Right kidney (tissue), 1 donor: ENCODE results near the gene CALML6.

Source experiments
- DNase-seq: peaks from one replicate; pipeline ENCODE4 v3.0.0-alpha.2; 2016

Gene CALML6

GRCh38 chr1:1892079-1892762 lies 22.8 kb upstream of the CALML6 start:
- DNase-seq: no peak

GRCh38 chr1:1892763-1893120 lies 22.3 kb upstream of the CALML6 start:
- no peak for DNase-seq

GRCh38 chr1:1893291-1893985 lies 21.6 kb upstream of the CALML6 start:
- DNase-seq: no peak

- DNase-seq: no peak
Measured at GRCh38 chr1:1893997-1894353, 21.1 kb upstream of the CALML6 start.

- DNase-seq: no peak
Measured at GRCh38 chr1:1894354-1895059, 20.6 kb upstream of the CALML6 start.

GRCh38 chr1:1895060-1895418 lies 20.0 kb upstream of the CALML6 start:
- no peak for DNase-seq

- DNase-seq: no peak
Measured at GRCh38 chr1:1895456-1896336, 19.4 kb upstream of the CALML6 start.

- DNase-seq: no peak
Measured at GRCh38 chr1:1898246-1898933, 16.7 kb upstream of the CALML6 start.

- no peak for DNase-seq
Measured at GRCh38 chr1:1899266-1899966, 15.6 kb upstream of the CALML6 start.

GRCh38 chr1:1899967-1900327 lies 15.1 kb upstream of the CALML6 start:
- DNase-seq: no peak

GRCh38 chr1:1900883-1901640 lies 14.0 kb upstream of the CALML6 start:
- DNase-seq: no peak

GRCh38 chr1:1901641-1902294 lies 13.3 kb upstream of the CALML6 start:
- DNase-seq: no peak

- no peak for DNase-seq
Measured at GRCh38 chr1:1903224-1903623, 11.8 kb upstream of the CALML6 start.

- DNase-seq: peak; percentile 66
Measured at GRCh38 chr1:1906185-1907097, 8.6 kb upstream of the CALML6 start.

- DNase-seq: no peak
Measured at GRCh38 chr1:1907098-1907736, 7.8 kb upstream of the CALML6 start.

GRCh38 chr1:1908506-1908791 lies 6.6 kb upstream of the CALML6 start:
- DNase-seq: no peak

- DNase-seq: no peak
Measured at GRCh38 chr1:1910033-1910465, 5.0 kb upstream of the CALML6 start.

GRCh38 chr1:1910651-1911331 lies 4.3 kb upstream of the CALML6 start:
- DNase-seq: no peak
